Measurements from ENCODE around the gene PPP1R13L.

The PPP1R13L gene

DNA sequence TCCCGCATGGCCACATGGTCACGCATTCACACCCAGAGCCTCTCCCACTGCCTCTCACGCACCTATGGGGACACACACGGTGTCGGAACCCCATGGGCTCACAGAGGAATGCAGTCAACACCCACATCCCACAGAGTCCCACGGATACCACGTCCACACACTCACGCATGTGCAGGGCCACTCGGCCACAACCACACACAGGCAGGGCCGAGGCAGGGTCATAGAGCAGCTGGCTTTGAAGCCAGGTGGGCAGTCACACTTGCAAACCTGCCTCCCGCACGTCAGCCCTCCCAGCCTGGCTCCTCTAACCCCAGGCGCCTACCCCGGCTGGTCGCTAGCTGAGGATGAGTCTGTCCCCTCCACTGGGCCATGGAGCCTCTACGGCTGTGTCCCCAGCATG lies 42.6 kb downstream of the PPP1R13L start:
- DNase-seq: no peak

GRCh38 chr19:45361608-45362007 lies 43.3 kb downstream of the PPP1R13L start:
- DNase-seq: no peak

DNA sequence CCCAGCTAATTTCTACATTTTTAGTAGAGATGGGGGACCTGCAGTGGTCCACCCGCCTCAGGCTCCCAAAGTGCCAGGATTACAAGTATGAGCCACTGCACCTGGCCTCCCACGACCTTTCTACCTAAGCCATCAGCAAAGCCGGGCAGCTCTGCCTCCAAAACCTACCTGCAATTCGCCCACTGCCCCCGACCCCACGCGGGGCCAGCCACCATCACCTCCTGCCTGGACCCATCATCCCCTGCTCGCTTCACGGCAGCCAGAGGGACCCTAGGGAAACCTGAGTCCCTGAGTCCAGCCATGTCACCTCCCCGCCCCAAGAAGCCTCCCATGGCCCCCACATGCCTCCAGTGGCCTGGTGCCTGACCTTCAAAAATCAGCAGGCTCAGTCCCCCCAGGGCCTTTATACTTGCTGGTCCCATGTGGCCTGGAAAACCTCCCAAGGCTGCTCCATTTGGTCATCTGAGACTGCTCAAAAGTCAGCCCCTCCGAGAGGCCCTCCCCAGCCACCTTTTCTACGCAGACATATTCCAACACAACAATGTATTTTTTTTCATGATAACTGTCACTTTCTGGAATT lies 46.6 kb downstream of the PPP1R13L start:
- no peak for DNase-seq

- no peak for DNase-seq
Measured at GRCh38 chr19:45357445-45357783, 47.5 kb downstream of the PPP1R13L start.

DNA sequence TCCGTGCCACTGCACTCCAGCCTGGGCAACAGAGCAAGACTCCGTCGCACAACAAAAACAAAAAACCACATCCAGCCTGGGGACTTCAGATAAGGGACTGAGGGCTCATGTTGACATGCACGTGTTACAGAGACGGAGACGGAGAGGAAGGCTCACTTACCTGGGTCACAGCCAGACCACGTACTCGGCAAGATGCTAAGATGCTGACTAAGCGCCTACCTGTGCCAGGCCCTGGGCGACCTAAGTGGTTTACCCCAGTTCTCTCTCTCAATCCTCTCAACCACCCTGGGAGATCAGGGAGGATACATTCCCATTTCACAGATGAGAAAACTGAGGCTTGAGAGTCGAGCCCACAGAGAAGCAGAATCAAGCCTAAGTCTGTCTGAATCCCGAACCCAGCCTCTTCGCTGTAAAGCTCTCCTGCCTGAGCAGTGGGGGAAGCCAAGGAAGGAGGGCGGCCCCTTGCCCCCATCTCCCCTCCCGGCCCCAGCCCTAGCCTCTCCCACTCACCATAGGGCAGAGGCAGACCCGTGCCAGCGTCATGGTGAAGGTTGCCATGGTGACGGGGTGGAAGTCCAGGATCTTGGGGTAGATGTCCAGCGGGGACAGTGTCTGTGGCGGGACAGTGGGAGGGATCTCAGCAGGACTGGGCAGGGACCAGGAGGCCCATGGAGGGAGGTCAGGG lies 48.0 kb downstream of the PPP1R13L start:
- no peak for DNase-seq

DNA sequence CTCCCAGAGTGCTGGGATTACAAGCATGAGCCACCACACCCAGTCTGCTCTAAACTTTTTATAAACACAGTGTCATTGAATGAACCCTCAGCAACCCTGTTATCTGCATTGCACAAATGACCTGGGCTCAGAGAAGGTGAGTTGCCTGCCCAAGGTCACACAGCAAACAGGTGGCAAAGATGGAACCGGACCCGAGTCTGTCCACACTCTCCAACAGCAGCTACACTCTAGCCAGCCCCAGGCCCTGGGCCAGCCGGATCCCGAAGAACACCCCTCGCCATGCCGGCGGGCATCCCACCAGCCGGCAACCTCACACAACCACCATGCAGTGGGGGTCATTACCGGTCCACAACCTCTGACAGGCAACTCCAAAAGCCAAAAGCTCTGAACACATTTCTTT lies 49.0 kb downstream of the PPP1R13L start:
- DNase-seq: no peak

DNA sequence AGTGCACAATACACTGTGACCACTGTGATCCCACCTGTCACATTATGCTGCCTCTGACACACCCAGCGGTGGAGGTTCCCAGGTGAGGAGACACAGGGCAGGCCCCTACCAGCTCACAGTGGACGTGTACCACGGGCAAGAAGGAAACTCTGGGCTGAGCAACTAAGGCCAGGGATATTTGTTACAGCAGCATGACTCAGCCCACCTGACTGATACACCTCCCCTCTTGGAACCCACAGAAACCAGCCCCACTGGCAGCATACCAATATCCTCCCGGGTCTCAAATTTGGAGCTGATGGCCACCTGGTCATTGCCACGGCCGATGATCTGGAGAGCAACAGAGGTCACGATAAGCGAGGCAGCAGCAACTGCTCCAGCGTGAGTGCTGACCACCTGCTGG lies 49.5 kb downstream of the PPP1R13L start:
- DNase-seq: no peak

DNA sequence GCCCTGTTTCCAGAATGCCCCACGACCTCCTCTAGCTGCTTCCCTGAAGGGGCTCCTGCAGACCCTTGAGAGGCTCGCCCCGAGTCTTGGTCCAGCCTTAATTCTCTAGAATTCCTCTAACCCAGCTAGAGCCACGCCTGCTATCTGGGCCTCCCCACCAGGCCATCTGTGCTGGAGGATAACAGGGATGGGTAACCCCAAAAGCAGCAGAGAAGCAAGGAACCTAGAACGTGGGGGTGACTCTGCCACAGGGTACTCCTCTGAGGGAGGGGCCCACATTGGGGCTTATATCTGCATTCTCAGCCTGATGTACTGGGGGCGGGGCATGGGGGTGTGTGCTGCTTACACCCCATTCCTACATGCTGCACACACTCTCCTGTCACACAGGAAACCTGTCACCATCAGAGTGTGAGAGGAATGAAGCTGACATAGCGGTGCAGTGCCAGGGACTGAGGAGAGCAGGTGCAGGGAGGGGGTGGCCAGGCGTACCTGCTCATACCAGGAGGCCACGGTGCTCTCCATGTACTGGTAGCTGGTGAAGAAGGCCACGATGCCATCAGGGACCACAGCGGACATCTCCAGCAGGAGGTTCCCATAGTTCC lies 50.5 kb downstream of the PPP1R13L start:
- DNase-seq: no peak

- no peak for DNase-seq
Measured at GRCh38 chr19:45352914-45353796, 51.7 kb downstream of the PPP1R13L start.

DNA sequence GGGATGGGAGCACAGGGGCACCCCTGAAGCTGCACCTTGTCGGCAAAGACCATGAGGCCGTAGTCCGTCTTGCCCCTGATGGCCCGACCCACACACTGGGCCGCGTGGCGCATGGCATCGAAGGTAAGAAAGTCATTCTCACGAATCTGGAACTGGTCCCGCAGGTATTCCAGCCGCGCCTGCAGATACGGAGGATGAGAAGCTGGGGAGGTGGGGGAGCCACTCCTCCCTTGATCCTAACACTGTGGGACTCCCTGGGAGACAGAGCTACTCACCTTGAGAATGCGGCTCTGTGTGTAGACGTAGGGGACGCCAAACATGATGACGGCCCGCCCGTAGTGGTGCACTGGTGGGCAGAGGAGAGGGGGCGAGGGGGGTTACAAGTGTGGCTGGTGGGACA lies 52.4 kb downstream of the PPP1R13L start:
- no peak for DNase-seq

DNA sequence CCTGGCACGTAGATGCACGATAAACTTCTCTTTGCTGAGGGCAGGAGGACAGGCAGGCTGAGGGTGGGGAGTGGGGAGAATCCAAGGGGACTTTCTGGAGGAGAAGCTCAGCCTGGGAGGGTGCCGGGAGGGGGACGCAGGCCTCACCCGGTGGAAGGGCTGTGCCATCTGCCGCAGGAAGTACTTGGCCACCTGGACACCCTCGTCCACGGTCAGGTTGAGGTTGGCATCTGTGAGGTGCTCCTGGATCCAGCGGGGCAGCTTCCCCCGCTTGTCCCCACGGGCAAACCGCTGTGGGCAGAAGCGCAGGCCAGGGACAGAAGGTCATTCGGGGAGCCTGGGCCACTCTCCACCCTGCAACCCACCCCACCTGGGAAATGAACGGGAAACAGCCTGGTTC lies 52.8 kb downstream of the PPP1R13L start:
- no peak for DNase-seq

GRCh38 chr19:45351401-45351952 lies 53.4 kb downstream of the PPP1R13L start:
- no peak for DNase-seq

GRCh38 chr19:45350477-45351058 lies 54.3 kb downstream of the PPP1R13L start:
- DNase-seq: no peak

- DNase-seq: no peak
Measured at GRCh38 chr19:45349430-45349941, 55.4 kb downstream of the PPP1R13L start.

GRCh38 chr19:45349126-45349415 lies 55.8 kb downstream of the PPP1R13L start:
- DNase-seq: no peak

GRCh38 chr19:45348367-45349125 lies 56.3 kb downstream of the PPP1R13L start:
- no peak for DNase-seq

GRCh38 chr19:45347570-45348366 lies 57.1 kb downstream of the PPP1R13L start:
- no peak for DNase-seq

GRCh38 chr19:45346449-45346848 lies 58.4 kb downstream of the PPP1R13L start:
- DNase-seq: no peak

DNA sequence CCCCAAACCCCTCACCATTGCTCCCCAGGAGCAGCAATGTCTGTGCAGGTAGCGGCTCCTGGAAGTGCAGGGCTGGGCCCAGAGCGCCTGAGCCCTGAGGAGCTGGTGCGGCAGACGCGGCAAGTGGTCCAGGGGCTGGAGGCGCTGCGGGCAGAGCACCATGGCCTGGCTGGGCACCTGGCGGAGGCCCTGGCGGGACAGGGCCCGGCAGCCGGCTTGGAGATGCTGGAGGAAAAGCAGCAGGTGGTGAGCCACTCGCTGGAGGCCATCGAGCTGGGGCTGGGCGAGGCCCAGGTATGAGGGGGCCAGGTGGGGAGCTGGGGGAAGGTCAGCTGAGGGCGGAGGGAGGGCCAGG lies 59.4 kb downstream of the PPP1R13L start:
- DNase-seq: no peak

- DNase-seq: no peak
Measured at GRCh38 chr19:45344621-45345505, 60.0 kb downstream of the PPP1R13L start.

Data from NCI-H1105 (cell line).